WTC11 (cell line): ENCODE data around the gene AASS. TPM values are rescaled to one million over a fixed set of nuclear protein-coding genes. Genes with fewer than 3 reads are reported as not detected.

Source experiments
- ATAC-seq: fragments of 200-7000 bp; cut with Tn5 transposase; 2 replicates; pipeline ENCODE4 v1.10.0; 2021; ENCODE audit warnings: mild to moderate bottlenecking, moderate library complexity
- CTCF ChIA-PET: fragments of 300-600 bp; sonication (Branson Sonifier 250); formaldehyde crosslinking; loops from one replicate; lab custom pipeline; 2021; ENCODE audit warnings: antibody characterized with exemption; lab: Charles Lee
- POLR2A ChIA-PET: fragments of 350-600 bp; sonication (Branson Sonifier 250); formaldehyde crosslinking; loops from one replicate; lab custom pipeline; 2021; ENCODE audit warnings: antibody characterized with exemption; lab: Charles Lee
- DNase-seq: peaks from one replicate; pipeline ENCODE4 v3.0.0; 2021; ENCODE audit warnings: low spot score
- H3K27ac Mint-ChIP-seq: 2 replicates; pipeline ENCODE4 v1.8.0; 2021; ENCODE audit warnings: mixed read lengths
- H3K27me3 Mint-ChIP-seq: 2 replicates; pipeline ENCODE4 v1.8.0; 2021; ENCODE audit warnings: low read depth, mild to moderate bottlenecking, moderate library complexity, mixed read lengths
- H3K36me3 Mint-ChIP-seq: 2 replicates; pipeline ENCODE4 v1.8.0; 2021; ENCODE audit warnings: mixed read lengths
- H3K4me1 Mint-ChIP-seq: 2 replicates; pipeline ENCODE4 v1.8.0; 2022; ENCODE audit warnings: mixed read lengths
- H3K4me3 Mint-ChIP-seq: 2 replicates; pipeline ENCODE4 v1.8.0; 2021; ENCODE audit warnings: mild to moderate bottlenecking, moderate library complexity, mixed read lengths
- H3K9me3 Mint-ChIP-seq: 2 replicates; pipeline ENCODE4 v1.8.0; 2021; ENCODE audit warnings: mixed read lengths
- AR ChIP-seq: fragments of 250-450 bp; sonication (Bioruptor Pico); IDR thresholded peaks from 2 replicates; pipeline ENCODE4 v1.9.0; 2021; ENCODE audit warnings: mild to moderate bottlenecking
- ATF1 ChIP-seq: sonication (generic); formaldehyde crosslinking; IDR thresholded peaks from 2 replicates; pipeline ENCODE4 v1.8.1; 2023; ENCODE audit warnings: mild to moderate bottlenecking, moderate library complexity, missing genetic modification reagents
- ATF6 ChIP-seq: sonication (generic); formaldehyde crosslinking; IDR thresholded peaks from 2 replicates; pipeline ENCODE4 v1.8.1; 2023; ENCODE audit warnings: mild to moderate bottlenecking, missing genetic modification reagents
- CREM ChIP-seq: sonication (generic); formaldehyde crosslinking; IDR thresholded peaks from 2 replicates; pipeline ENCODE4 v1.8.1; 2022; ENCODE audit warnings: mild to moderate bottlenecking, missing genetic modification reagents, moderate library complexity
- CTCF ChIP-seq: fragments of 200-600 bp; IDR thresholded peaks from 2 replicates; pipeline ENCODE4 v1.8.0; 2022; ENCODE audit warnings: antibody characterized with exemption
- E2F4 ChIP-seq: sonication (generic); formaldehyde crosslinking; IDR thresholded peaks from 2 replicates; pipeline ENCODE4 v1.8.1; 2022; ENCODE audit warnings: low read depth, mild to moderate bottlenecking, moderate library complexity, missing genetic modification reagents, borderline replicate concordance
- E2F5 ChIP-seq: sonication (generic); formaldehyde crosslinking; IDR thresholded peaks from 2 replicates; pipeline ENCODE4 v1.8.1; 2022; ENCODE audit warnings: mild to moderate bottlenecking, moderate library complexity, missing genetic modification reagents
- ELF4 ChIP-seq: sonication (generic); formaldehyde crosslinking; IDR thresholded peaks from 2 replicates; pipeline ENCODE4 v1.8.1; 2022; ENCODE audit warnings: low read depth, mild to moderate bottlenecking, moderate library complexity, missing genetic modification reagents
- FOXP1 ChIP-seq: sonication (generic); formaldehyde crosslinking; IDR thresholded peaks from 2 replicates; pipeline ENCODE4 v1.8.0; 2022; ENCODE audit warnings: missing genetic modification reagents, mild to moderate bottlenecking, moderate library complexity, borderline replicate concordance
- GABPB1 ChIP-seq: sonication (generic); formaldehyde crosslinking; IDR thresholded peaks from 2 replicates; pipeline ENCODE4 v1.8.1; 2023; ENCODE audit warnings: mild to moderate bottlenecking, missing genetic modification reagents
- MLX ChIP-seq: sonication (generic); formaldehyde crosslinking; IDR thresholded peaks from 2 replicates; pipeline ENCODE4 v1.8.1; 2023; ENCODE audit warnings: mild to moderate bottlenecking, missing genetic modification reagents, moderate library complexity
- SOX15 ChIP-seq: fragments of 250-450 bp; sonication (Bioruptor Pico); IDR thresholded peaks from 2 replicates; pipeline ENCODE4 v1.9.0; 2021; ENCODE audit warnings: mild to moderate bottlenecking
- SP1 ChIP-seq: sonication (generic); formaldehyde crosslinking; conservative IDR thresholded peaks from 2 replicates; pipeline ENCODE4 v1.8.1; 2022; ENCODE audit warnings: missing genetic modification reagents
- STAT6 ChIP-seq: sonication (generic); formaldehyde crosslinking; conservative IDR thresholded peaks from 2 replicates; pipeline ENCODE4 v1.8.1; 2023; ENCODE audit warnings: mild to moderate bottlenecking, low read depth, missing genetic modification reagents, moderate library complexity
- TP53 ChIP-seq: sonication (generic); formaldehyde crosslinking; IDR thresholded peaks from 2 replicates; pipeline ENCODE4 v1.8.1; 2023; ENCODE audit warnings: mild to moderate bottlenecking, missing genetic modification reagents
- total RNA-seq: library from RNA; stranded (reverse); gene quantifications from 3 replicates; pipeline ENCODE4 v1.2.3, GENCODE V29; 2021
- TF ChIP-seq, protein P1 (sequence below): sonication (generic); formaldehyde crosslinking; IDR thresholded peaks from 2 replicates; pipeline ENCODE4 v1.8.1; 2023; ENCODE audit warnings: mild to moderate bottlenecking, moderate library complexity, missing genetic modification reagents
- TF ChIP-seq, protein P2 (sequence below): fragments of 250-450 bp; sonication (Bioruptor Pico); IDR thresholded peaks from 2 replicates; pipeline ENCODE4 v1.9.0; 2021; ENCODE audit warnings: moderate library complexity, mild to moderate bottlenecking, inconsistent platforms, borderline replicate concordance

The AASS gene
- total RNA-seq, 1 experiment from 2014 or later = 308 TPM

- TF ChIP-seq AR = no peak
- no peak for TF ChIP-seq E2F4 (CRISPR knock-in tag)
- TF ChIP-seq SOX15 (CRISPR knock-in tag) = no peak
- TF ChIP-seq E2F5 (CRISPR knock-in tag) = no peak
- no peak for TF ChIP-seq GABPB1 (CRISPR knock-in tag)
- no peak for TF ChIP-seq ELF4 (CRISPR knock-in tag)
- TF ChIP-seq SP1 (CRISPR knock-in tag) = no peak
- no peak for TF ChIP-seq ATF6 (CRISPR knock-in tag)
- TF ChIP-seq, protein P1, sequence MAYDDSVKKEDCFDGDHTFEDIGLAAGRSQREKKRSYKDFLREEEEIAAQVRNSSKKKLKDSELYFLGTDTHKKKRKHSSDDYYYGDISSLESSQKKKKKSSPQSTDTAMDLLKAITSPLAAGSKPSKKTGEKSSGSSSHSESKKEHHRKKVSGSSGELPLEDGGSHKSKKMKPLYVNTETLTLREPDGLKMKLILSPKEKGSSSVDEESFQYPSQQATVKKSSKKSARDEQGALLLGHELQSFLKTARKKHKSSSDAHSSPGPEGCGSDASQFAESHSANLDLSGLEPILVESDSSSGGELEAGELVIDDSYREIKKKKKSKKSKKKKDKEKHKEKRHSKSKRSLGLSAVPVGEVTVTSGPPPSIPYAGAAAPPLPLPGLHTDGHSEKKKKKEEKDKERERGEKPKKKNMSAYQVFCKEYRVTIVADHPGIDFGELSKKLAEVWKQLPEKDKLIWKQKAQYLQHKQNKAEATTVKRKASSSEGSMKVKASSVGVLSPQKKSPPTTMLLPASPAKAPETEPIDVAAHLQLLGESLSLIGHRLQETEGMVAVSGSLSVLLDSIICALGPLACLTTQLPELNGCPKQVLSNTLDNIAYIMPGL (CRISPR knock-in tag) = no peak
- TF ChIP-seq ATF1 (CRISPR knock-in tag) = no peak
- no peak for TF ChIP-seq STAT6 (CRISPR knock-in tag)
These were observed 61.9 kb downstream of the AASS start (continued) for GRCh38 chr7:122082160-122082559.

DNA sequence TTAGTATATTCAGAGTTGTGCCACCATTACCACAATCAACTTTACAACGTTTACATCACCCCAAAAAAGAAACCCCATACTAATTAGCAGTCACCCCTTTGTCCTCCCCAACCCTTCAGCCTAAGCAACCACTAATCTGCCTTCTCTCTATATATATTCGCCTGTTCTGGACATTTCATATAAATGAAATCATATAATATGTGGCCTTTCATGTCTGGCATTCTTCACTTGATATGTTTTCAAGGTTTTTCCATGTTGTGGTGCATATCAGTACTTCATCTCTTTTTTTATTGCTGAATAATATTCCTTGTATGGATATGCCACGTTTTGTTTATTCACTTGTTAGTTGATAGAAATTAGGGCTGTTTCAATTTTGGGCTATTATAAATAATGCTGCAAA lies 70.4 kb downstream of the AASS start:
- DNase-seq (no peak), ATAC-seq (no peak)
- H3K9me3 Mint-ChIP-seq = 0 out of 2 replicates have a peak, but pooled peaks cover 7% of the 10 kb centered on the region
- H3K4me3 Mint-ChIP-seq = no peak overlapping the region
- no peaks in the 10 kb centered on the region for H3K27me3 Mint-ChIP-seq
- ChIA-PET CTCF (no interaction called here), POLR2A (no interaction called here)
- H3K4me1 Mint-ChIP-seq = peaks cover 22% of the 10 kb centered on the region
- no peak overlapping the region for H3K27ac Mint-ChIP-seq
- H3K36me3 Mint-ChIP-seq = peaks cover 42% of the 10 kb centered on the region
- TF ChIP-seq TP53 (CRISPR knock-in tag) (no peak), MLX (CRISPR knock-in tag) (no peak), CTCF (no peak), FOXP1 (CRISPR knock-in tag) (no peak), STAT6 (CRISPR knock-in tag) (no peak), CREM (CRISPR knock-in tag) (no peak)
- TF ChIP-seq, protein P2, sequence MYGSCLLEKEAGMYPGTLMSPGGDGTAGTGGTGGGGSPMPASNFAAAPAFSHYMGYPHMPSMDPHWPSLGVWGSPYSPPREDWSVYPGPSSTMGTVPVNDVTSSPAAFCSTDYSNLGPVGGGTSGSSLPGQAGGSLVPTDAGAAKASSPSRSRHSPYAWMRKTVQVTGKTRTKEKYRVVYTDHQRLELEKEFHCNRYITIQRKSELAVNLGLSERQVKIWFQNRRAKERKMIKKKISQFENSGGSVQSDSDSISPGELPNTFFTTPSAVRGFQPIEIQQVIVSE (CRISPR knock-in tag) = no peak
